Measurements from ENCODE around the gene LEFTY1.
"Not testable (repeated sequence)": the region's sequence is repeated elsewhere in the genome, so short reads cannot be mapped to it uniquely, and the experiment has no call there.

LEFTY1 gene

DNA sequence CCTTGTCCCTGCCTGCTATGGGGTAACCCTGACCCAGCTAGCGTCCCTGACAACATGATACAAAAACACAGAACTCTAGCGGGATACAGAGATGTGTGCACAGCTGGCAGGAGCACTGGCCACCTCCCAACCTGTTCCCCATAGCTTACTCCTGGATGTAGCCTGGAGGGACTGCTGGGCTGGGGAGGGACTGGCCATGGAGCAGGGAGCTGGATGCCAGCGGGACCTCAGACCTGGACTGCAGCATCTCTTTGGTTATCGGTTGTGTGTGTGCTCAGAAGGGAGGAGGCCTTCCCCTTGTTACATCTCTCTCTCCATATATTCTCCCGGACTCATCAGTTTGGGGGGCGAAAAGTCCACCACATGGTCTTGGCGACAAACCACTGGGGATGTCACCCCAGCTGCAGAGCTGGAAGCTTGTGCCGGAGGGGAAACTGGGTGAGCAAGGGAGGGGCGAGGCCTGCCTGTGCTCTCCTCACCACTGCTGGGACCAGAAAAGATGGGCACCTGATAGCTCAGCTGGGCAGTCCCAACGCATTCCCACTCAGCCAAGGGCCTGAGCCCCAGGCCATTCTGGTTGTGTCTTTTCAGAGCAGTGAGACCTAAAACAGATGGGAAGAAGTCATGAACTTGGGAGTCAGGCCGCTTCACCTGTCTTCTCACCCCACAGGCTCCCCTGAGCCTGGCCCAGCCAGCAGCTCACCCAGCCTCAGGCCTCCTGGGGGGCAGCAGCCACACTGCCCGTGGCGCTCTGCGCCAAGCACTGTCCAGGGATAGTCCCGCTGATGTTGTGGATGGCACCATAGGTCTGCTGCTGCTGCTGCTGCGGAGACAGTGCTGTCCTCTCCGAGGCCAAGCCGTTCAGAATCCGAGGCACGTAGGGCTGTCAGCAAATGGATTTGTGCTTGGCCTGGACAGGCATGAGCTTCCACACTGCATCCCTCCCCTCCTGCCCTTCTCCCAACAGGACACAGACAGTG lies 42.3 kb downstream of the LEFTY1 start:
- no peak for DNase-seq

GRCh38 chr1:225845571-225846259 lies 43.2 kb downstream of the LEFTY1 start:
- DNase-seq, result peak; percentile 60

- DNase-seq, result no peak
Measured at GRCh38 chr1:225845097-225845496, 43.8 kb downstream of the LEFTY1 start.

DNA sequence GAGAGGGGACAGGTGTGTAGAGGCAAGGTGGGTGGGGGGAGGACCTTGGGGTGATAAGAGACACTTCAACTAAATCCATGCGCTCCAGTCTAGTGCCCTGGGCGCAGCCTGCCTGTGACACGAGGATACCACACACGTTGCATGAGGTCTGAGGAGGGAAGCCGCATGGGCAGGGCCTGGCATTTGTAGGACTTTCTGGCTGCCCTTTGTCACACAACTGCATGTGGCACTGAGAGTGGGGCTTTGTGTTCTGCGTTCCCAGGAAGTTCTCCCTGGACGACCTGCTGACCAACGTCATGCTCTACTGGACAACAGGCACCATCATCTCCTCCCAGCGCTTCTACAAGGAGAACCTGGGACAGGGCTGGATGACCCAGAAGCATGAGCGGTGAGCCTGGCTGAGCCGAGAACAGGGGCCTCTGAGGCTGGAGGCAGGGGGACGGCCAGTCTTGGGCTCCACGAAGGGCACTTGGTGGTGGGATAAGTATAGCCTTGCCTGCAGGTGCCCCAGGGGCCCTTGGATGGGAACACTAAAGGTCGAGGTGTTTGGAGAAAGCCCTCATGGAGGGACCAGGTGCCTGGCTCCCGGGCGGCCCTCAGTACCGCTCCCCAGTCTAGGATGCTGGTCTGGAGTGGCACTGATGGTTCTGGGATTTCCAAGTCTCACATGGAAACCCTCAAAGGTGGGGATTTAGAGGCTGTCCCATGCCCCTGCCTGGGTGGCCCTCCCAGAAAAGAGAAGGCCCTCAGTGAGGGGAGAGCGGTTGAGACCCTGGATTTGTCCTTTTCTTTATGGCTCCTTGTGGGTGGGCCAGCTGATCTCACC lies 44.5 kb downstream of the LEFTY1 start:
- DNase-seq, result no peak

DNA sequence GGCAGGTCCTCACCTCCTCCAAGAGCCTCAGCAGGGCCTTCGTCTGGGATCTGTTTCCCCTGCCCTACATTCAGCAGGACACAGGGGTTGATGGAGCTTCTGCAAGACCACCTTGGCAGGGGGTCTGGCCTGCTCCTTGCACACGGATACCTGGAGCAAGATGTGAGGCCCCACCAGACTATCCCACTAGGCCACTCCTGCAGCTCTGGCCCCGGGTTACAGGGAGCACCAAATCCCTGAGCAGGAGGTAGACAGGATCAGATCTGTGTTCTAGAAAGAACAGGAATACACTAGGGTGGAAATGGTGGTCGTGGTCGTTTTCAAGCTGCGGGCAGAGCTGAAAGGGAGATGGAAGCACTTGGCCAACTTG lies 45.5 kb downstream of the LEFTY1 start:
- no peak for DNase-seq

DNA sequence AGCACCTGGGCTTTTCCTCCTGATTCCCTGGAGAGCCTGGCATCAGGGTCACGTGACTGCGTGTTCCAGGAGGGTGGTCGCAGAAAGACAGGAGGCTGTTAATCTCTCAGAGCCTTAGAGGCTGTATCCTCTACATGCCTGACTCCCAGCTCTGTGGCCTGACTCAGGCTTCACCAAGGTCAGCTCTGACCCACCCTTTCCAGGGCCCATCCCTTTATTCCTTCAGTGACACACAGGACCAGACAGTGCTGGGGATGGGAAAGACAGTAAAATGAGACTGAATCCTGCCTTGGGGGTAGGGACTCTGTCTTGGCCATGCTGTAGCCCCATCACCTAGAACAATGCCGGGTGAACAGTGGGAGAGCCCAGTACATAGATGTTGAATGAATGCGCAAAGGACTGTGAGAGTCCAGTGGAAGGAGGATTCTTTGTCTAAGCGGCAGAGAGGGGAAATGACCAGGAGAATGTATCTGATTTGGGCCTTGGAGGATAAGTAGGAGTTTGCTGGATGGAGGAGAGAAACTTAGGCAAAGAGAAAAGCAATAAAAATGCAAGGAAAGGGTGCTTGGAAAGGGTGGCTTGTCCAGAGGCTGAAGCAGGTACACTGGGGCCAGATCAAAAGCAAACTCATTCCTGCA lies 46.0 kb downstream of the LEFTY1 start:
- no peak for DNase-seq

DNA sequence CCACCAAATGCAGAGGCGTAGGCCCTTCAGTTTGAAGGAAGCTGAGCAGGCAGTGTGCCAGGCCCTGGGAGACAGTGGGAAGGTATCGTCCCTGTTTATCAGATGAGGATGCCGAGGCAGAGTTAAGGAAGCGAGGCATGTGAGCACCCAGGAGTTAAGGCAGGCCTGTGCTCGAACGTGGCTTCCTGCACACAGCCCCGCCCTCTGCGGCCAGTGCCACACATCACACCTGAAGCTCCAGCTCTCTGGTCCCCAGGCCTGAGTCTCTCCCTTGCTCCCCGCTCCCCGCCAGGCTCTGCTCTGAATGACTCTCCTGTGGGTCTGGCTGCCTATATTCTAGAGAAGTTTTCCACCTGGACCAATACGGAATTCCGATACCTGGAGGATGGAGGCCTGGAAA lies 46.9 kb downstream of the LEFTY1 start:
- DNase-seq, result peak; percentile 25

DNA sequence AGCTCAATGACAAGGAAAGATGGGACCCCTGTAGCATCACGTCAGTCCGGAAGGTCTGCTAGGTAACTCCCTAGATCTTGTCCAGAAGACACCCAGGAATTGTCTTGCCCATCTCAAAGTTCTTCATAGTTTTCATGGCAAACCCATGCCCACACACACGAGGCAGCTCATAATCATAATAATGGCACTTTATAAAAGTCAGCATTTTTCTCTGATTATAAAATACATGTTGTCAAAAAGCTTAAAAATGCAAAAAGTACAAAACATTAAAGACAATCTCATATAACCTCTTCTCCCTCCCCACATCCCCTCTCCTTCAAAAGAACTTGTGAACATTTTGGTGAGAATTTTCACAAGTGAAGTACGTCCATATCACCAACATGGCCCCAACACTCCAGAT lies 48.2 kb downstream of the LEFTY1 start:
- no peak for DNase-seq

DNA sequence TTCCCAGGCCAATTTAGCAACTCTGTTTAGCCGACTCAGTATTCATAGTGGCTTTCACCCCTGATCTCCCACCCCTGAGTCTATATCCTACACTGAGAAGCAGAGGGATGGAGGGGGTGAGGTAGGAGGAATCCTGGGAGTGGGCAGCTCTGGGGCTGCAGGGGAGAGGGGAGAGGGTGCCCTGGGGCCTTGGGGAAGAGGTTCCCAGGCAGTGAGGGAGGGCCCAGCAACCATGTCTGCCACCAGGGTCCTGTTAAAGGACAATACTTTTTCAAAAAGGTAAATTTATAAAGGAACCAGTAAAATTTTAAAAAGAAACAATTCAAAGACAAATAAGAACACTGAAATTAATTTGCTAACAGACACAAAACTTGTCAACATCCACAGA lies 48.7 kb downstream of the LEFTY1 start:
- no peak for DNase-seq

DNA sequence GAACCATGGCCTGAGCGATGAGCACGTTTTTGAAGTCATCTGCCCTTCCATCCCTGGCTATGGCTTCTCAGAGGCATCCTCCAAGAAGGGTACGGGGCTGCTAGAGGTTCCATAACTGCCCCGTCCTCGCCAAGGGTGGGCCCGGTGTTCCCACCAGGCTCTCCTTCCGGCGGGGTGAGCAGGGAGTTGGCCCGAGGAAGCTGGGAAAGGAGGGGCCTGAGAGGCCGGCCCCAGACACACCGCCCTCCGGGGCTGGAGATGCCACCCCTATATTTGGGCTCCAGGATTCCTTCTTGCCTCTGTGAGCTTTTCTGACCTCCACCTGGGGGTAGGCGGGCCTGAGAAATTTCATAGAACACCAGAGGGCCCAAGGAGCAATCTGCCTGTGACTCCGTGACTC lies 50.2 kb downstream of the LEFTY1 start:
- no peak for DNase-seq

- DNase-seq, result not testable (repeated sequence)
Measured at GRCh38 chr1:225836296-225836695, 52.6 kb downstream of the LEFTY1 start.

All from stimulated activated CD4-positive, alpha-beta T cell treated with anti-CD3 and anti-CD28 coated beads, Interleukin-15, amount 100 ng/mL, for 24 hours (primary cell).